Keratinocyte (primary cell): ENCODE data around the gene TAGLN3.

Experiments
- EZH2 ChIP-seq: IDR thresholded peaks from one replicate; pipeline ENCODE4 v1.6.1; 2012; ENCODE audit warnings: inconsistent platforms, mild to moderate bottlenecking, low read length, moderate library complexity
- TF ChIP-seq, protein P1 (sequence below), 3 experiments: IDR thresholded peaks in 1 of 3; conservative IDR thresholded peaks in 1 of 3; optimal IDR thresholded peaks in 1 of 3; 2 replicates in 2 of 3; 3 replicates in 1 of 3; pipeline versions ENCODE3 to v1.5.1; 2011; ENCODE audit warnings: low read length in 3 of 3, mild to moderate bottlenecking in 3 of 3, moderate library complexity in 2 of 3, control low read depth in 1 of 3, inconsistent platforms in 1 of 3; ENCODE audit not compliant: insufficient read depth in 2 of 3; ENCODE audit errors: extremely low read depth in 1 of 3

DNA sequence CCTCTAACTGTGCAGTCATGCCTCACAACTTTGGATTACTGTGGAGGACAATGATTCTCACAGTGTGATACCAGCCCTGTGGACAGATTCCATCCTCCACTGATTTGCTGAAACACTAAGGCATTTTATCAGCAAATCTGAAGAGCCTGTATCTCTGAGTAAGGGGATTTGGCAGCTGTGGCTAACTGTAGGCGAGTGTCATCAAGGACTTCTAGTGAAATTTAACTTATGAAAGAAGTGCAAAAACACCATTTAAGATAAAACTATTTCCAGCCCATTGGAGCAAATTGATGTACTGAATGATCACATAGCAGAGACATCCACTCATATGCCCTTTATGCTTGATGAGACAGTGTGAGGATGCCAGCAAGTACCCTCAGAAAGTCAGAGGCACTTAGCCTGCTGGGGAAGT lies 22.0 kb downstream of the TAGLN3 start:
- no peak for TF ChIP-seq EZH2
- TF ChIP-seq, protein P1, sequence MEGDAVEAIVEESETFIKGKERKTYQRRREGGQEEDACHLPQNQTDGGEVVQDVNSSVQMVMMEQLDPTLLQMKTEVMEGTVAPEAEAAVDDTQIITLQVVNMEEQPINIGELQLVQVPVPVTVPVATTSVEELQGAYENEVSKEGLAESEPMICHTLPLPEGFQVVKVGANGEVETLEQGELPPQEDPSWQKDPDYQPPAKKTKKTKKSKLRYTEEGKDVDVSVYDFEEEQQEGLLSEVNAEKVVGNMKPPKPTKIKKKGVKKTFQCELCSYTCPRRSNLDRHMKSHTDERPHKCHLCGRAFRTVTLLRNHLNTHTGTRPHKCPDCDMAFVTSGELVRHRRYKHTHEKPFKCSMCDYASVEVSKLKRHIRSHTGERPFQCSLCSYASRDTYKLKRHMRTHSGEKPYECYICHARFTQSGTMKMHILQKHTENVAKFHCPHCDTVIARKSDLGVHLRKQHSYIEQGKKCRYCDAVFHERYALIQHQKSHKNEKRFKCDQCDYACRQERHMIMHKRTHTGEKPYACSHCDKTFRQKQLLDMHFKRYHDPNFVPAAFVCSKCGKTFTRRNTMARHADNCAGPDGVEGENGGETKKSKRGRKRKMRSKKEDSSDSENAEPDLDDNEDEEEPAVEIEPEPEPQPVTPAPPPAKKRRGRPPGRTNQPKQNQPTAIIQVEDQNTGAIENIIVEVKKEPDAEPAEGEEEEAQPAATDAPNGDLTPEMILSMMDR (optimal IDR thresholded peaks at IDR 0.05 in 1 of 3, IDR thresholded peaks at IDR 0.05 in 1 of 3, conservative IDR thresholded peaks at IDR 0.05 in 1 of 3; ENCODE audit: extremely low read depth in 1 of 3, insufficient read depth in 2 of 3, low read length in 3 of 3): no peak
